HL-60 (cell line): ENCODE measurements around the gene CPLX3.
A peak's percentile ranks its signal among the peaks of the same experiment; 100 is the strongest.

Source experiments
- DNase-seq, 2 experiments: peaks; one replicate each; pipeline ENCODE4 v3.0.0-alpha.2; 2010 to 2020; ENCODE audit warnings: low read depth in 1 of 2, low spot score in 1 of 2
- H3K27ac ChIP-seq: fragments of 250-450 bp; sonication (Bioruptor Pico); replicated peaks from 2 replicates; pipeline ENCODE4 v1.5.1; 2020; ENCODE audit warnings: mild to moderate bottlenecking, moderate library complexity
- H3K27me3 ChIP-seq: fragments of 250-450 bp; sonication (Bioruptor Pico); 2 replicates; pipeline ENCODE4 v1.5.1; 2021; ENCODE audit warnings: mild to moderate bottlenecking, moderate library complexity; ENCODE audit not compliant: insufficient read depth, poor library complexity, severe bottlenecking
- H3K4me3 ChIP-seq: replicated peaks from 2 replicates; pipeline ENCODE4 v1.5.1; 2011; ENCODE audit warnings: mild to moderate bottlenecking, control low read depth, low read length; ENCODE audit not compliant: insufficient read depth
- GABPA ChIP-seq: IDR thresholded peaks from 2 replicates; pipeline ENCODE4 v1.6.1; 2012; ENCODE audit warnings: low read depth
- POLR2AphosphoS5 ChIP-seq: IDR thresholded peaks from 2 replicates; pipeline ENCODE4 v1.6.1; 2012; ENCODE audit warnings: low read depth
- SPI1 ChIP-seq: IDR thresholded peaks from 2 replicates; pipeline ENCODE4 v1.6.1; 2012; ENCODE audit warnings: low read depth, mild to moderate bottlenecking, borderline replicate concordance
- TF ChIP-seq, protein P1 (sequence below): IDR thresholded peaks from one replicate; pipeline ENCODE4 v1.5.1; 2011; ENCODE audit warnings: low read length, control low read depth, inconsistent platforms; ENCODE audit not compliant: insufficient read depth
- TF ChIP-seq, protein P2 (sequence below): IDR thresholded peaks from 2 replicates; pipeline ENCODE4 v1.6.1; 2012; ENCODE audit warnings: low read depth; ENCODE audit not compliant: insufficient replicate concordance

CPLX3 gene

DNA sequence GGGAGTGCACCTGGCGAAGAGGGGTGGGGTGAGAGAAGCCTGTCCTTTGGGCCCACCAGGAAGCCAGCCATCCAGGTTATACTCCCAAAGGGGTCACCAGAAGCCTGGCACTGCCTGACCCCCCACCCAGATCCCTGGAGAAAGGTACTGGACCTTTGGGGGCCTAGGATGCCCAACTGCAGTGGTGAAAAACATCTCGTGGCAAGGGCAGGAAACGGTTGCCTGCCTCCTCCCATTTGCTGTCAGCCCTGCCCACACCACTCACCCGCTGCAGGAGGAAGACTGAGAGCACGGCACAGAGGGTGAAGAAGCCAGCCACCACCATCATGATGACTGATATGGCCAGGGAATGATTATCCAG is 18.8 kb downstream of the CPLX3 start:
- Histone ChIP-seq H3K27me3 (no peaks in the 10 kb centered on the region), H3K27ac (peak overlapping the region; percentile 29), H3K4me3 (no peak overlapping the region)
- TF ChIP-seq, protein P1, sequence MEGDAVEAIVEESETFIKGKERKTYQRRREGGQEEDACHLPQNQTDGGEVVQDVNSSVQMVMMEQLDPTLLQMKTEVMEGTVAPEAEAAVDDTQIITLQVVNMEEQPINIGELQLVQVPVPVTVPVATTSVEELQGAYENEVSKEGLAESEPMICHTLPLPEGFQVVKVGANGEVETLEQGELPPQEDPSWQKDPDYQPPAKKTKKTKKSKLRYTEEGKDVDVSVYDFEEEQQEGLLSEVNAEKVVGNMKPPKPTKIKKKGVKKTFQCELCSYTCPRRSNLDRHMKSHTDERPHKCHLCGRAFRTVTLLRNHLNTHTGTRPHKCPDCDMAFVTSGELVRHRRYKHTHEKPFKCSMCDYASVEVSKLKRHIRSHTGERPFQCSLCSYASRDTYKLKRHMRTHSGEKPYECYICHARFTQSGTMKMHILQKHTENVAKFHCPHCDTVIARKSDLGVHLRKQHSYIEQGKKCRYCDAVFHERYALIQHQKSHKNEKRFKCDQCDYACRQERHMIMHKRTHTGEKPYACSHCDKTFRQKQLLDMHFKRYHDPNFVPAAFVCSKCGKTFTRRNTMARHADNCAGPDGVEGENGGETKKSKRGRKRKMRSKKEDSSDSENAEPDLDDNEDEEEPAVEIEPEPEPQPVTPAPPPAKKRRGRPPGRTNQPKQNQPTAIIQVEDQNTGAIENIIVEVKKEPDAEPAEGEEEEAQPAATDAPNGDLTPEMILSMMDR, result no peak
- TF ChIP-seq POLR2AphosphoS5, result no peak; the same call in 1 of the 2 replicates
- no peak for TF ChIP-seq SPI1
- TF ChIP-seq GABPA, result no peak
- TF ChIP-seq, protein P2, sequence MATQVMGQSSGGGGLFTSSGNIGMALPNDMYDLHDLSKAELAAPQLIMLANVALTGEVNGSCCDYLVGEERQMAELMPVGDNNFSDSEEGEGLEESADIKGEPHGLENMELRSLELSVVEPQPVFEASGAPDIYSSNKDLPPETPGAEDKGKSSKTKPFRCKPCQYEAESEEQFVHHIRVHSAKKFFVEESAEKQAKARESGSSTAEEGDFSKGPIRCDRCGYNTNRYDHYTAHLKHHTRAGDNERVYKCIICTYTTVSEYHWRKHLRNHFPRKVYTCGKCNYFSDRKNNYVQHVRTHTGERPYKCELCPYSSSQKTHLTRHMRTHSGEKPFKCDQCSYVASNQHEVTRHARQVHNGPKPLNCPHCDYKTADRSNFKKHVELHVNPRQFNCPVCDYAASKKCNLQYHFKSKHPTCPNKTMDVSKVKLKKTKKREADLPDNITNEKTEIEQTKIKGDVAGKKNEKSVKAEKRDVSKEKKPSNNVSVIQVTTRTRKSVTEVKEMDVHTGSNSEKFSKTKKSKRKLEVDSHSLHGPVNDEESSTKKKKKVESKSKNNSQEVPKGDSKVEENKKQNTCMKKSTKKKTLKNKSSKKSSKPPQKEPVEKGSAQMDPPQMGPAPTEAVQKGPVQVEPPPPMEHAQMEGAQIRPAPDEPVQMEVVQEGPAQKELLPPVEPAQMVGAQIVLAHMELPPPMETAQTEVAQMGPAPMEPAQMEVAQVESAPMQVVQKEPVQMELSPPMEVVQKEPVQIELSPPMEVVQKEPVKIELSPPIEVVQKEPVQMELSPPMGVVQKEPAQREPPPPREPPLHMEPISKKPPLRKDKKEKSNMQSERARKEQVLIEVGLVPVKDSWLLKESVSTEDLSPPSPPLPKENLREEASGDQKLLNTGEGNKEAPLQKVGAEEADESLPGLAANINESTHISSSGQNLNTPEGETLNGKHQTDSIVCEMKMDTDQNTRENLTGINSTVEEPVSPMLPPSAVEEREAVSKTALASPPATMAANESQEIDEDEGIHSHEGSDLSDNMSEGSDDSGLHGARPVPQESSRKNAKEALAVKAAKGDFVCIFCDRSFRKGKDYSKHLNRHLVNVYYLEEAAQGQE, result no peak
- DNase-seq, result peak in 1 of 2 experiments; percentile 45

DNA sequence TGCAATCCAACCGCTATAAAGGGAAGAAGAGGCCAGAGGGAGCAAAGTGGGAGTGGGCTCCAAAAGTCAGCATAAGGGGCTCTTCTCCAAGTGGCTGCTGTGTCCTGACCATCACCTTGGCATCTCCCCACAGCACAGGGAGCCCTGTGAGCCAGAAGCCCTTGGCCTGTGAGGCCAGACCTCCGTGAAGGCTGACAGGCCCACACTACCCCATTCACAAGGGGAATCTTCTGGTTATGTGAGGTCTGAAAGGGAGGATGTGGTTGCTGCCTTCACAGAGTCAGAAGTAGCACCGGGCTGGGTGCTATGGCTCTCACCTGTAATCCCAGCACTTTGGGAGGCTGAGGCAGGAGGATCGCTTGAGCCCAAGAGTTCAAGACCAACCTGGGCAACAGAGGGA is 19.2 kb downstream of the CPLX3 start:
- H3K27ac ChIP-seq, result peak overlapping the region; percentile 29; the same call in 1 of the 2 replicates
- no peak for DNase-seq
- TF ChIP-seq, protein P1, result no peak
- TF ChIP-seq, protein P2, result no peak
- TF ChIP-seq GABPA (no peak), POLR2AphosphoS5 (no peak; the same call in 1 of the 2 replicates), SPI1 (no peak)
- H3K27me3 ChIP-seq, result no peaks in the 10 kb centered on the region
- H3K4me3 ChIP-seq, result no peak overlapping the region

DNA sequence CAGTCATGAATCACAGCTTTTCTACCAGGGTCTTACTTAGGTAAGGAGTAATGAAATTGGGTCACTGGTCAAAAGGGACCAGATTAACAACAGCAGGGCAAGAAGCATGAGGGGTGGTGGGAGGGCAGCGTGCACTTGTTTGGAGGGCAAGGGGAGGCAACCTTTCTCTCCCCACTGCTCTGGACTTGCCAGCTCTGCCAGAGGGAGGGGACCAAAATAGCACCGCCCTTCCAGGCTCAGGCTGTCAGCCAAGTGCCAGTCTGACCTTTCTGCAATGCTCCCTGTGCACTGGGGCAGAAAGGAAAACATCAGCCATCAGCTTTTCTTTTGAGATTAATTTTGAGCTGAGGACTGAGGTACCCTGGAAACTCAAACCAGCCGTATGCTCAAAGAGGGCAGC is 21.0 kb downstream of the CPLX3 start:
- no peak overlapping the region for H3K4me3 ChIP-seq
- no peak overlapping the region for H3K27ac ChIP-seq
- TF ChIP-seq, protein P2, result no peak
- TF ChIP-seq, protein P1, result no peak
- H3K27me3 ChIP-seq, result no peaks in the 10 kb centered on the region
- DNase-seq, result no peak
